Raji (cell line): Measurements from ENCODE around the gene IL21R.

ENCODE experiments used
- POLR2A ChIP-seq: IDR thresholded peaks from 2 replicates; pipeline ENCODE4 v1.6.1; 2011; ENCODE audit warnings: low read depth, low read length, control low read depth; ENCODE audit not compliant: insufficient read depth

The IL21R gene

GRCh38 chr16:27437946-27438345 lies 36.0 kb downstream of the IL21R start:
- TF ChIP-seq POLR2A, result no peak

GRCh38 chr16:27439271-27440018 lies 37.5 kb downstream of the IL21R start:
- TF ChIP-seq POLR2A, result no peak

- TF ChIP-seq POLR2A, result no peak
These were observed 39.3 kb downstream of the IL21R start for GRCh38 chr16:27441276-27441675.

GRCh38 chr16:27441998-27442397 lies 40.0 kb downstream of the IL21R start:
- no peak for TF ChIP-seq POLR2A

GRCh38 chr16:27444015-27444414 lies 42.0 kb downstream of the IL21R start:
- no peak for TF ChIP-seq POLR2A

GRCh38 chr16:27444470-27444869 lies 42.5 kb downstream of the IL21R start:
- TF ChIP-seq POLR2A, result no peak

GRCh38 chr16:27445502-27446175 lies 43.7 kb downstream of the IL21R start:
- no peak for TF ChIP-seq POLR2A

- no peak for TF ChIP-seq POLR2A
These were observed 44.7 kb downstream of the IL21R start for GRCh38 chr16:27446721-27447120.

- no peak for TF ChIP-seq POLR2A
These were observed 45.3 kb downstream of the IL21R start for GRCh38 chr16:27447301-27447700.

GRCh38 chr16:27448532-27449433 lies 46.8 kb downstream of the IL21R start:
- TF ChIP-seq POLR2A, result no peak

GRCh38 chr16:27449434-27450195 lies 47.6 kb downstream of the IL21R start:
- TF ChIP-seq POLR2A, result no peak

GRCh38 chr16:27450196-27450549 lies 48.2 kb downstream of the IL21R start:
- no peak for TF ChIP-seq POLR2A

- no peak for TF ChIP-seq POLR2A
These were observed 50.9 kb downstream of the IL21R start for GRCh38 chr16:27452569-27453493.

- TF ChIP-seq POLR2A, result no peak
These were observed 51.5 kb downstream of the IL21R start for GRCh38 chr16:27453494-27453825.
